GM21423 (cell line): ENCODE data around the gene CREG2.
"Not testable (repeated sequence)": the region's sequence is repeated elsewhere in the genome, so short reads cannot be mapped to it uniquely, and the experiment has no call there.

Experiments used
- ATAC-seq: cut with Tn5 transposase; IDR thresholded peaks from one replicate; pipeline ENCODE4 v1.9.1; 2021; ENCODE audit warnings: mild to moderate bottlenecking, moderate library complexity; ENCODE audit not compliant: unreplicated experiment

CREG2 gene

GRCh38 chr2:101349893-101350662 is 37.2 kb downstream of the CREG2 start:
- no peak for ATAC-seq

DNA sequence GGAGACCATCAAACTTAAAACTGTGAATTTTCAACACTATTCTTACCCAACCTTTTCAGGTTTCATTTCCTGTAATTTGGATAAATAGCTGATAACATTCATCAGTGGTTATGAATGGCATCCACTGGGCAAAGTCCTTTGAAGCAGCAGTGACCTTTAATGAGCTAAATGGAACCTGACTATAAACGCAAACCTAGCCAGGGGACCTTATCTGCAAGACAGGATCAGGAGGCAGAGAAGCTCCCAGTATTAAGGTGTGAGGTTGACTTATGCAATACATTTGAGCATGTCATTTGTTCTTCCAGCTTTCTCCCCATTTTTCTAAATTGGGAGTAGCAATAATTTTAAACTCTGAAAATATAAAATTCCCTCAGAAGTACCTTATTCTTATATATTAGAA is 38.4 kb downstream of the CREG2 start:
- no peak for ATAC-seq

GRCh38 chr2:101346909-101347308 is 40.4 kb downstream of the CREG2 start:
- ATAC-seq, result no peak

GRCh38 chr2:101344137-101344536 is 43.2 kb downstream of the CREG2 start:
- ATAC-seq, result no peak

DNA sequence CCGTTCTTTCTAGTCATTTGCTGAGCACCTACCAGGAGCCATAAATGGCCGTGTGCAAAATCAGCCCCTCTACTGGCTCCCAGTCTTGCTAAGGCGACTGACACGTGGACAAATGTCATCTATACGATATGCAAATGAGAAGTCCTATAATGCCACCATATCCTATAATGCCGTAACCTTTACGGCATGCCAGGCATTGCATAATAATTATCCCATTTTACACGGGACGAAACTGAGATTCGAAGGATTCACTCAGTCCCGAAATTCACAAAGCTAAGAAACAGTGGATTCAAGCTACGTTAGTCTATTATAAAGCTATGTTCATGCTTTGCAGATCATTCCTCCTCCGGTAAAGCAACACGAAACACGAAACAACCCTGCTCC is 44.7 kb downstream of the CREG2 start:
- no peak for ATAC-seq

- ATAC-seq, result no peak
Observed at GRCh38 chr2:101341901-101342624, 45.2 kb downstream of the CREG2 start.

GRCh38 chr2:101341421-101341820 is 45.9 kb downstream of the CREG2 start:
- ATAC-seq, result no peak

GRCh38 chr2:101340141-101340551 is 47.2 kb downstream of the CREG2 start:
- no peak for ATAC-seq

DNA sequence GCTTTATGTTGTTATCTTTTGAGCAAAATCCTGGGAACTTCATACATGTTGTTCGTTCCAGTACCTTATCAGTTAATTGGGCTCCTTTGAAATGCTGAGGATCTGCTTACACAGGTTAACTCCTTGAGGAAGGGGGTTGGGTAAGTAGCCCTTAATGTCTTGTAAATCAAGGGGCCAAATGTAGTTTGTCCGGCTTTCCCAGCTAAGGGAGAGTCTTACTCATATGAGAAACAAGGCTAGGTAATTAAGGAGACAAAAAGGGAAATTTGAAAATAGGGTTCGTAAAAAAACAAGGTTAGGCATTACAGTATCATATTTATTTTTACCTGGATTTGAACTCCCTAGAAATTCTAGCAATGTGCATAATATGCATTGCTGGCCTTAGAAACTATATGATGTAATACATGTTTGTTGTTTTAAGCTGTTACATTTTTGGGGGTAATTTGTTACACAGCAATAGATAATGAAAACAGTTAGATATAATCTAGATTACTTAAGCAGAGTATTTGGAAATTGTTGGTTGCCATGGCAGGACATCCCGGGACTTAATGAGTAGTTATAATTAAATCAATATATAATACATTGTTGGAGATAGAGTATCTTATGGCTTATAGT is 47.9 kb downstream of the CREG2 start:
- ATAC-seq, result no peak

GRCh38 chr2:101337877-101338276 is 49.4 kb downstream of the CREG2 start:
- no peak for ATAC-seq

GRCh38 chr2:101332885-101333766 is 54.2 kb downstream of the CREG2 start:
- no peak for ATAC-seq

- no peak for ATAC-seq
Observed at GRCh38 chr2:101331202-101331601, 56.1 kb downstream of the CREG2 start.

DNA sequence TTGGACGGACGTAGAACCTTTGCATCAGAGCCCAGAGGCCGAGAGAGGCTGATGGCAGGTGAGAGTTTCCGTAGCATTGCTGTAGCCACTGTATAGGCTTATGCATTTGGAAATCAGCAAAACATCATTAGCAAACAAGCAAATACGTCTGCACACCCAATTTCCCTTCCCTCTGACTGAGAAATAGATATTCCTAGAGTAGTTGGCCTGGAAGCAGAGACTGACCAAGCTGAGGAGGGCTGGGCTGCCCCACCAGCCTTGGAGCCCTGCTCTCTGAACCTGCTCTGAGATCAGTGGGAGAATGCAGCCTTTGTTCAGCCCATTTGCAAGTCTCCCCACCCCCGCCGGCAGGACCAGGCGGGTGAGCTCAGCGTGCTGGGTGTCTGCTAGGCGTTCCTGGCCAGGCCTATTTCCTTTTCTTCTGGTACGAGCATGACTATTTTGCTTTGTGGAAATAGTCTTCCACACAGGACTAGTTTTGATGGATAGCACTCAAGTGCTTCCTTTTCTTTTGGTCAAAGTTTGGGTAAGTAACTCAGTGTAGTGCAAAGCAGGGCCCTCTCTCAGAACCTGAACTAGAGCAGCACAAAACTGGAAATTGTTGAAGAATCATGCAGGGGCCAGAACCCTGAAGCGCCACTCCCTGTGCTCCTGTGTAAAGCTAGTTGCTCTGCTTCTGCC is 56.9 kb downstream of the CREG2 start:
- no peak for ATAC-seq

DNA sequence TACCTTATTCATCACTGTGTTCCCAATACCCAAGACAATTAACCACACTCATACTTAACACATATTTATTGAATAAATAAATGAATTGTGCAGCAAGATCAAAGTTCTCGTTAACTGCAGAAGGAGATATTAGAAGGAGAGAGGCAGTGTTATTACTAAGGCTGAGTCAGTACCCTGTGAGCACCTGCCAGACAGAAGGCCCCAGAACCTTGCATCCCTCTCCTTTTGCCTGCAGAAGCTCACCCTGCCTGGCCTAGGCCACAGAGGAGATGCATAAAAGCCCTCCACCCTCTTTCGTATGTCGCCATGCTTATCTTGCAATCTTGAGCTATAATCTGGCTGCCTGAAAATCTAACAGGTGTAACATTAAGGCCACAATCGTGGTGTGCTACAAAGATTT is 58.3 kb downstream of the CREG2 start:
- no peak for ATAC-seq

GRCh38 chr2:101328474-101329007 is 58.8 kb downstream of the CREG2 start:
- peak; percentile 81 for ATAC-seq

DNA sequence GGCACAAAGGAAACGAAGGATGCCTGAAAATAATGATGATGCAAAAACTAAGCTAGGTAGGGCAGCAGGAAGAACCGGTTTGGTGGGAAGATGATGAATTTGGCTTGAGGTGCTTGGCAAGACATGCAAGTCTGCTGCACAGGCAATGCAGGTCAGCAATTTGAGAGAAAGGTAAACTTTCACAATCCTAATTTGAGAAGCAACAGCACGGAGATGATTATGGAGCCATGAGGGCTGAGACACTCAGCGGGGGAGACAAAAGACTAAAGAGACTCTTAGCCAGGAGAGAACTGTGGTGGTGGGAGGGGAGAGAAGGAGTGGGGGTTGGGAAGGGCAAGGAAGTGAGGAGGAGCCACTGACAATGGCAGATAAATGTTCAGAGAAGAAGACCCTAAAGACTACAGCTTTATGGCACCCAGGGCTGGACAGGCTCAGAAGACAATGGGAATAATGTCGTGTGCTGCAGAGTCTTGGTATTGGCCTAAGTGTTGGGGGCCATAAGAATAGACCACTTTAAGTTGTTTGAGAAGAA is 59.4 kb downstream of the CREG2 start:
- ATAC-seq, result peak; percentile 15

DNA sequence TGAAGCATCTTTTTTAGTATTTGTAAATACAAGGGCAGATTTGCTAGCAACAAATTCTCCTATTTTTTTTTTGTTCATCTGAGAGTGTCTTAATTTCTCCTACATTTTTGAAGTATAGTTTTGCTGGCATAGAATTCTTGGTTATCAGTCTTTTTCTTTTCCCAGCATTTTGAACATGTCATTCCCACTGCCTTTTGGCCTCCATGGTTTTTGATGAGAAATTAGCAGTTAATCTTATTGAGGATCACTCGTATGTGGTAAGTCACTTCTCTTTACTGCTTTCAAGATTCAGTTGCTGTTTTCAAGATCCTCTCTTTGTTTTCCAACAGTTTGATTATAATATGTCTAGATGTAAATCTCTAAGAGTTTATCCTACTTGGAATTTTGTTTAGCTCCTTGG is 61.9 kb downstream of the CREG2 start:
- no peak for ATAC-seq

DNA sequence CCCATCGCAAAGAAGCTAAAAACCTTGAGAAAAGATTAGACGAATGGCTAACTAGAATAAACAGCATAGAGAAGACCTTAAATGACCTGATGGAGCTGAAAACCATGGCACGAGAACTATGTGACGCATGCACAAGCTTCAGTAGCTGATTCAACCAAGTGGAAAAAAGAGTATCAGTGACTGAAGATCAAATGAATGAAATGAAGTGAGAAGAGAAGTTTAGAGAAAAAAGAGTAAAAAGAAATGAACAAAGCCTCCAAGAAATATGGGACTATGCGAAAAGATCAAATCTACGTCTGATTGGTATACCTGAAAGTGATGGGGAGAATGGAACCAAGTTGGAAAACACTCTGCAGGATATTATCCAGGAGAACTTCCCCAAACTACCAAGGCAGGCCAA is 70.7 kb downstream of the CREG2 start:
- ATAC-seq, result not testable (repeated sequence)

- no peak for ATAC-seq
Observed at GRCh38 chr2:101311696-101312017, 75.6 kb downstream of the CREG2 start.
